Forelimb muscle (tissue), 1 donor: ENCODE data around the gene CD248. TPM values are rescaled to one million over a fixed set of nuclear protein-coding genes. Genes with fewer than 3 reads are reported as not detected.
A peak's percentile ranks its signal among the peaks of the same experiment; 100 is the strongest.
"Not testable (repeated sequence)": the region's sequence is repeated elsewhere in the genome, so short reads cannot be mapped to it uniquely, and the experiment has no call there.

Experiments used
- DNase-seq: peaks from one replicate; pipeline ENCODE4 v3.0.0-alpha.2; 2013; ENCODE audit warnings: low read depth
- polyA plus RNA-seq: library from polyadenylated mRNA; unstranded; fragments of 120-200 nt; gene quantifications from one replicate; pipeline ENCODE4 v1.2.1, GENCODE V29; 2013; ENCODE audit not compliant: insufficient read length

CD248 gene
- polyA plus RNA-seq, 1 donor: 76.4 TPM

DNA sequence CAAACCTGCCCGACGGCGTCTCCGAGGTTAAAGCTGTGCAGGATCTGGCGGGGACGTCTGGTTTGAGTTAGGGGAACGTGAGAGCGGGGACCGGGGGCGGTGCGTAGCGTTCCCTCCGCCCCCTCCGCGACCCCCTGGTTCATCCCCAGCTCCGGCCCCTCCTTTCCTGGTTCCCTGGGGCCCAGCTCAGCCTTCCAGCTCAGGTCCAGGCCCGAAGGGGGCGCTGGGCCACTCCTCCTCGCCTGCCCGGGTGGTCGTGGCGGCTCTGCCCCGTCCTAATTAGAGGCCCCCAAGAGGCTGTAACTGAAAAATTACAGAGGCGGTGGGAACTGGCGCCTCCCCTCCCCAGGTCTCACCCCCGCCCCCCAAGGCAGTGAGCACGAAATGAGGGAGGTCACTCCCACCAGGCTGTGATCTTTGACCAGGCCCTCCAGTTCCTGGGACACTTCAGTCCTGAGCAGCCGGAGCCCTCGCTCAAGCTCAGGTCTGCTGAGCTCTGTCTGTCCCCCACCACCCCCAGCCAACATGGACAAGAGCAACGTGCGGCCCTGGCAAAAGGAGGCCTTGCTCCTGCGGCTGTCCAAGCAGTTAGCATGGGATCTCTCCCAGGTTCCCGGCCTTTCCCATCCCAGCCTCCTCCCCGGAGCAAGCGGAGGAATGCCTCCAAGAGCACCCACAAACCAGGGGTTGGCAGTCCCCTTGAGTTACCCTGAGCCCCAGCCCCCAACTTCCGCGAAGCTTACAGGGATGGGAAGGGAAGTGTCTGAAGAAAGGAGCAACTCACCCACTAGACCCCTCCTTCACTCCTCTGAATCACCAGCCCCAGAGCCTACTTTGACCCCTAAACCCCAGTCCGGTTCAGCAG is 3.3 kb downstream of the CD248 start:
- DNase-seq: peak; percentile 57

DNA sequence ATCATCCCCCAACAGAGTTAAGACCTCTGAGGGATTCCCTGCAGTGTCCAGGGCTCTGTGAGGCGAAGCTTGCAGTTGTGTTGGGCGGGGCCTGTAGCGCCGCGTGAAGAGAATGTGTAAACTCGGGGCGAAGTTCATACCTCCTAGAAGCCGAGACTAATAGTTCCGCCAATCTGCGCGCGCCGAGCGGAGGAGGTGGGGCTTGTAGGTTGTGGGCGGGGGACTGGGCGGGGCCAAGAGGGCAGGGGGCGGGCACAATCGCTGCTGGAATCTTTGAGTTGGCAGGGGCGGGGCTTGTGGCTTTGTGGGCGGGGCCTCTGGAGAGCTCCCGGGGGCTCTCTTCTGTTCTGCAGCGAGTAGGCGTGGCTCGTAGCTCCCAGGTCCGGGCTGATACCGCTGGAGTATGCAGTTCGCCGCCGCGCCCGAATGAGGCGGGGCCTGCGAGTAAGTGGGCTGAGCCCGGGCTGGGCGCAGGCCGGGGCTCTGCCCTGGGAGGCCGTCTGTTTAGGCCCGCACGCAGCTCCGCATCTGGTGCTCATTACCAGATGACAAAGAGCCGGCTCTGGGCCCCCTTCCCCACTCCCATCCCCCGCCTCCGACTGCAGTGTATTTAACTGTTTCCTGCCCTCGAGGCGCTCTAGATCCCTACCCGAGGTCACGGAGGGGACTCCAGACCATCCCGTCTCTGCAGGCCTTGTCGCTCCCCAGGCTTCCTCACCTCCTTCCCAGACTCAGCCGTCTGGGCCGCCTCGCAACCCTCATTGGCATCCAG is 4.1 kb downstream of the CD248 start:
- peak; percentile 95 for DNase-seq

DNA sequence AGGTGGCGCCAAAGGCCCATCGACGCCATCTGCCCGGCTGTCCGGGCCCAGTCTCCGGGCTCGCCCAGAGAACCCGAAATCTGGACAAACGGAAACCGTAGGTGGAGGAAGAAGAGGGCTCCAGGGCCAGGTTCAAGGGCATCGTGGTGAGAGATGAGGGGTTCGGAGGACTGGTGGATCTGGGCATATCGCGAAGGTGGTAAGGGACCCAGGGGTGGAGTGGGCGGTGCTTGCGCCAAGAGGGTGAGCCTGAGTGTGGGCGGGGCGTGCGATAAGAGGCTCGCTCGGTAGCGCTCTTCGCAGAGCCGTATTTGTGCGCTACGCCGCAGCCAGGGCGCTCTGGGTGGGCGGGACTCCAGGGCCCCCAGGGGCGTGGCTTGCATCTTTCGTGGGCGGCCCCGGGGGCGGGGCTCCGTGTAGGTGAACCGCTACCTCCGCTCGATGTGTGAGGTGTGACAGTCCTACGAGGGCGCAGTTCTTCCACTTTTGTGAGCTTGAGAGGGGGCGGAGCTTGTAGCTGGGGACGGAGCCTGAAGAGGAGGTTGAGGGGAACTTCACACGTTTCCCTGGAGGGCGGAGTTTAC is 4.8 kb downstream of the CD248 start:
- DNase-seq: peak; percentile 71

- DNase-seq: no peak
These were observed 5.3 kb downstream of the CD248 start for GRCh38 chr11:66311470-66311964.

DNA sequence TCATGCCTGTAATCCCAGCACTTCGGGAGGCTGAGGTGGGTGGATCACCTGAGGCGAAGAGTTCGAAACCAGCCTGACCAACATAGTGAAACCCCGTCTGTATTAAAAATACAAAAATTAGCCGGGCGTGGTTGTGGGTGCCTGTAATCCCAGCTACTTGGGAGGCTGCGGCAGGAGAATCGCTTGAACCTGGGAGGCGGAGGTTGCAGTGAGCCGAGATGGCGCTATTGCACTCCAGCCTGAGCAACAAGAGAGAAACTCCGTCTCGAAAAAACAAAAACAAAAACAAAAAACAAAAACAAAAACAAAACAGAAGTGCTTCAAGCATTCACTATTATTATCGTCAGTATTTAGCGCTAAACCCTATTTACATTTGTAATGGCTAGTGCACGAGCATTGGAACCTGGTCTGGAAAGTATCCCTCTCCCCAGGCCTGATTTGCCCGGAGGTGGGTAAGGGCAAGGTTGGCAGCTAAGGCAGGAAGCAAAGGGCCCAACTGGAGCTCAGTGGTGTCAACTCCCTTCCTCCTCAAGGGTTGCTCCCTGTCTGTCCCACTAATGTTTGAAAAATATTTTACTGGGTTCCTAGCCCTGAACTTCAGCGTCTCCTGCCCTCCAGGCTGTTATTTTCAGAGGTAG is 5.9 kb downstream of the CD248 start:
- not testable (repeated sequence) for DNase-seq

DNA sequence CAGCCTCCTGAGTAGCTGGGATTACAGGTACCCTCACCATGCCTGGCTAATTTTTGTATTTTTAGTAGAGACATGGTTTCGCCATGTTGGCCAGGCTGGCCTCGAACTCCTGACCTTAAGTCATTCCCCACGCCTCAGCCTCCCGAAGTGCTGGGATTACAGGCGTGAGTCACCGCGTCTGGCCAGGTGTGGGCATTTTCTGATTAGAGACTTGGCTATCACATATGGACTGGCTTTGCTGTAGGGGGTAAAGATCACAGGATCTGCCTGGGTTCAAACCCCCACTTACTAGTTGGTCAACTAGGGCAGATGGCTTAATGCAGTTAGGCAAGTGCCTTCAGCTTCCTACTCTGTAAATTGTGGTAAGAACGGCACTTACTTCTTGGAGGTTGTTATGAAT is 6.5 kb downstream of the CD248 start:
- DNase-seq: no peak

DNA sequence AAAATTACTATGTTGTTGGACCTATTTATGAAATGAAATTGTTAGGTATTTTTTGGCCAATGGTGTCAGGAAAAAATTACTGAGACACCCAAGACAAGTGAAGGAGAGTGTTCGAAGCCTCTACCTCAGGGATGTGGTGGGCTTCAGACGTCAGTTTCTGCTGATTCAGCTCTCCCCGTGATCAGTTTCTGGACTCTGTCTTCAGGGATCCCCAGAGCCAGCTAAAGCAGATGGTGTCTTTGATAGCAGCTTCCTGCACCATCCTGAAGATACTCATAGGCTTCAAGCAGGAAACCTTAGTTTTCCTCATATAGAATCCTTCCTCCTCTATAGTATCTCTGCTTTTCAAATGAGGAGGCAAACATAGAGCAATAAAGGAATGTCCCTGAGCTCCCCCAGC is 7.4 kb downstream of the CD248 start:
- no peak for DNase-seq

DNA sequence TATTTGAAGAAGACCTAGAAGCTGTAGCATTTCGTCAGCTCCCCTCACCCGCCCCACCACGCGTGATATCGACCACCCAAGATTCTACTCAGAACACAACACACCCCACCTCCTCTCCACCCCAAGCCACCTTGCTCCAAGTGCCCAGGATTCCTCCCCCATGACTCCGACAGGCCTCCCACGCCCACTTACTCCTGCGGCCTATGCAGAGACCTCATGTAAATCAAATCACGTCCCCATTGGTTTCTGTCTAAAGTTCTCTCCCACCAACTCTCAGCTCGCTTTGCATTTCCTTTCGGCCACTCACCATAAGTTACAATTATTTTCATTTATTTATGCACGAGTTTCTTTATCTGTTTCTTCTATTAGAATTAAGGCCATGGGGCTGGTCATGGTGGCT is 14.2 kb downstream of the CD248 start:
- DNase-seq: no peak

DNA sequence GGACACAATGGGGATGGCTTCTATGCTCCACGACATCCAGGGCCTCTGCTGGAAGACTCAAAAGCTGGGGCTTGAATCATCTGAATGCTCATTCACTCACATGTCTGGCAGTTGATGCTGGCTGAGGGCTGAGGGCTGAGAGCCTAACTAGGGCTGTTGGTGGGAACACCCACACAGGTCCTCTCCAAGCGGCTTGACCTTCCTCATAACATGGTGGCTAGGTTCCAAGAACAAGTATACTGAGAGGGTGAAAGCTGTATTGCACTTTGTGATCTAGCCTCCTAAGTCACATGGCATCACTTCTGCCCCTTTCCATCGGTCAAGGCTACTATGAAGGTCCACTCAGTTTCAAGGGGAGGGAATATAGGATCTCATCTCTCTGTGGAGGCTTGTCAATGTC is 17.7 kb downstream of the CD248 start:
- no peak for DNase-seq

- no peak for DNase-seq
These were observed 19.2 kb downstream of the CD248 start for GRCh38 chr11:66297610-66298009.

GRCh38 chr11:66294626-66295620 is 21.9 kb downstream of the CD248 start:
- DNase-seq: no peak

DNA sequence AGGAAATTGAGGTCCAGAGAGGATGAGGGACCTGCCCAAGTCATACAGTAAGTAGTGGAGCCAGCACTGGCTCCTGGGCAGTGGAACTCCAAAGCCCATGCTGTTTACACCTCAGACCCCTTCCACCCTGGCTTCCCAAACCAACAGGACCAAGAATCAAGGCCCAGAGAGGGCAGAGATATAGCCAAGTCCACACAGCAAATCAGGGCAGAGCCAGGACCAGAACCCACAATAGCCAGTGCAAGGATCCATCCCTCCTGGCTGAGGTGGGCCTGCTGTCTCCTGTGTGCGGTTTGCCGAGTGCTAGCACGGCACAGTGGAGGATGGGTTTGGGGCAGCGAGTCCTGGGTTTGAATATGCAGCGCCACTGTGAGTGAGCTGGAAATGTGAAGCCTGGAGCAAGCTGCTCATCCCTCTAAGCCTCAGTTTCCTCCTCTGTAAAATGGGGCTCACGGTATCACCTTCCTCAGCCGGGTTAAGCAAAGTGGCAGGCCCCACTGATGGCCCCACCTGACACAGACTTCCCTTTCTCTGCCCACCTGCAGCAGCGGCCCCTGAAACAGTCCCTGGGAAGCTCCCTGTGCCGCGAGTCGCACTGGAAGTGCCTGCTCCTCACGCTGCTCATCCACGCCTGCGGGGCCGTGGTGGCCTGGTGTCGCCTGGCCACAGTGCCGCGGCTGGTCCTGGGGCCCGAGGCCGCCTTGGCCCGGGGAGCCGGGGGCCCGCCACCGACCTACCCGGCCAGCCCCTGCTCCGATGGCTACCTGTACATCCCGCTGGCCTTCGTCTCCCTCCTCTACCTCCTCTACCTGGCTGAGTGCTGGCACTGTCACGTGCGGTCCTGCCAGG is 22.8 kb downstream of the CD248 start:
- DNase-seq: no peak

DNA sequence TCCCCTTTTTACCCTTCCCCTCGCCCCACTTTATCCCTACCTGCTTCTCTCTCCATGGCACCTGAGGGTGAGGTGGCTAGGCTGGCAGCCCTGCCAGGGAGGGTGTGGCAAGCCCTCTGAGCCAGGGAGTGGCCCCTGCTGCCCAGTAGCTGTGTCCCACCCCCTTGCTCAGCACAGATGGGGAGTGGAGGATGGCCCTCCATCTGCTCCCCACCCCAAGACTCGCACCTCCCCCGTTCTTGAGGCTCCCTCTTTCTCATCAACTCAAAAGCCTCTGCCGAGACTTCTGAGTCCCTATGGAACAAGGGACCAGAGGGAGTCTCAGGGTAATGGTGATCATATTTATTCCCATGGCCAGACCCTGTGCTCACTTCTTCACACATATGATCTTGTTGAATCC is 23.5 kb downstream of the CD248 start:
- no peak for DNase-seq

DNA sequence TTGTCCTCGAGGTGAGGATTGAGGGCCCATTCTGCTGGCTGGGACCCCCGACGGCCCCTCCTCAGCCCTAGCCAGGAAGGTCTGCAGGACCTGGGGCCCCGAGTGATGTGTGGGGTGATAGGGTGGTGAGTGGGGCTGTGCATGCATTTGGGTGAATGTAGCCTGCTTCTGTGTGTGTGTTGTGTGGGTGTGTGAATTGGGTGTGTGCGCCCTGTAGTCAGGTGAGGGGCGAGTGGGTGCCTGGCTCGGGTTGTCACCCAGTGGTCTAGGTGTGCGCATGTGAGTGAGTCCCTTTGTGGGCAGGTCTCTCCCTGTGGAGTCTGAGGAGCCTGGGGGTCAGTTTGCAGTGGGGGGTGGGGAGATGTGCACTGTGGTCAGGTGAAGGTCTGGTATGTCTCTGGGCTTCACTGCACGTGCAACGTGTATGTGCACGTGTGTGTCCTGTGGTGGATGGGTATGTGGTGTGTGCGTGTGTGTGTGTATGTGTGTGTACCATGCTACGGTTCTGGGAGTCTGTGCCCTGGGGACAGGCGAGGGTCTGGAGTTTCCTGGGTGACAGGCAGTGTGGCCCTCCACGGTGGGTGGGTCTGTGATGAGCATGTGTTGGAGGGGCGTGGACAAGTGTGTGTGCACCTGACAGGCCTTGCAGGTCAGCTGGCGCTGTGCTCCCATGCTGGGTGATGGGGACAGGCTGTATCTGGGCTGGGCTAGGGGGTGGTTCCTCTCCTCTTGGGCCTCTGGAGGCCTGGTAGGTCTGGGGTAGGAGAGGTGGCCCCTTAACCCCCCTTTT is 24.1 kb downstream of the CD248 start:
- no peak for DNase-seq

- no peak for DNase-seq
These were observed 24.9 kb downstream of the CD248 start, which contains the start of gene TMEM151A for GRCh38 chr11:66291706-66292542. TMEM151A (plus strand) TSS chr11:66291894; CDS start chr11:66292014, 120 bp downstream.

DNA sequence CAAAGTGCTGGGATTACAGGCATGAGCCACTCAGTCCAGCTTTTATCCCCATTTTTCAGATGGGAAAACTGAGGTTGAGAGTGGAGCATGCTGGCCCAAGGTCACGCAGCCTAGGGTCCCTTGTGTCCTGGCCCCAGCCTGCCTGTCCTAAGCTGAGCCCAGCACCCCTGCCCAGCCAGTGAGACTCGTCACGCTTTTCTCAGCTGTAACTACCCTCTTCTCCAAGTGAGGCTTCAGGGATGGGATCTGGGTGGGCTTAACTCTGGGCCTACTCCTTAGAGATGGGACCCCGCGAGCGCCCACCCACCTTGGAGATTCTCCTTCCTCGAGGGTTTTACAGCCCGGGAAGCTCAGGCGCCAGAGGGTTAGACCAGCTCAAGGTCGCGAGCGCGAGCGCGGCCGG is 25.5 kb downstream of the CD248 start:
- no peak for DNase-seq

- DNase-seq: no peak
These were observed 26.6 kb downstream of the CD248 start for GRCh38 chr11:66290330-66290621.
